GM21528 (cell line): Measurements from ENCODE around the gene NXPH4.
A peak's percentile ranks its signal among the peaks of the same experiment; 100 is the strongest.

ENCODE experiments used
- ATAC-seq: cut with Tn5 transposase; IDR thresholded peaks from one replicate; pipeline ENCODE4 v1.9.1; 2021; ENCODE audit warnings: mild to moderate bottlenecking, moderate library complexity; ENCODE audit not compliant: unreplicated experiment, low FRiP score

NXPH4 gene

GRCh38 chr12:57229634-57230380 lies 13.2 kb downstream of the NXPH4 start, which contains the start of gene SHMT2:
SHMT2 (plus strand) TSS chr12:57229711; CDS start chr12:57229779, 68 bp downstream.
- ATAC-seq = peak; percentile 63

GRCh38 chr12:57230381-57231155 lies 14.0 kb downstream of the NXPH4 start:
- ATAC-seq = no peak

GRCh38 chr12:57231276-57232021 lies 14.9 kb downstream of the NXPH4 start:
- ATAC-seq = no peak

- ATAC-seq = no peak
These were observed 15.7 kb downstream of the NXPH4 start for GRCh38 chr12:57232156-57232756.

GRCh38 chr12:57233357-57234232 lies 17.0 kb downstream of the NXPH4 start:
- ATAC-seq = no peak

GRCh38 chr12:57234233-57234570 lies 17.6 kb downstream of the NXPH4 start:
- no peak for ATAC-seq

- ATAC-seq = no peak
These were observed 18.0 kb downstream of the NXPH4 start for GRCh38 chr12:57234571-57235016.

- ATAC-seq = no peak
These were observed 18.6 kb downstream of the NXPH4 start for GRCh38 chr12:57235017-57235727.

GRCh38 chr12:57235728-57236131 lies 19.1 kb downstream of the NXPH4 start:
- no peak for ATAC-seq

- no peak for ATAC-seq
These were observed 19.8 kb downstream of the NXPH4 start for GRCh38 chr12:57236201-57236924.

- no peak for ATAC-seq
These were observed 20.5 kb downstream of the NXPH4 start for GRCh38 chr12:57236925-57237595.

- ATAC-seq = no peak
These were observed 21.0 kb downstream of the NXPH4 start for GRCh38 chr12:57237596-57237931.

- no peak for ATAC-seq
These were observed 21.6 kb downstream of the NXPH4 start for GRCh38 chr12:57237932-57238853.

GRCh38 chr12:57238854-57239554 lies 22.4 kb downstream of the NXPH4 start:
- peak; percentile 45 for ATAC-seq

- ATAC-seq = no peak
These were observed 23.0 kb downstream of the NXPH4 start for GRCh38 chr12:57239587-57240065.
